Measurements from ENCODE around the gene ARAP1.

Gene ARAP1

GRCh38 chr11:72712841-72713240 is 39.4 kb downstream of the ARAP1 start:
- no peak for DNase-seq (ENCODE audit: insufficient read length, low spot score)
- no peak for FAIRE-seq
- no peak for TF ChIP-seq CTCF (IDR thresholded peaks at IDR 0.05; ENCODE audit: insufficient read depth, missing control alignments)

- no peak for DNase-seq (ENCODE audit: insufficient read length, low spot score)
- FAIRE-seq, result no peak
- no peak for TF ChIP-seq CTCF (IDR thresholded peaks at IDR 0.05; ENCODE audit: insufficient read depth, missing control alignments)
Observed at GRCh38 chr11:72712168-72712751, 39.9 kb downstream of the ARAP1 start.

GRCh38 chr11:72711141-72711540 is 41.1 kb downstream of the ARAP1 start:
- DNase-seq (ENCODE audit: insufficient read length, low spot score) (no peak), FAIRE-seq (no peak)
- TF ChIP-seq CTCF (IDR thresholded peaks at IDR 0.05; ENCODE audit: insufficient read depth, missing control alignments), result no peak

- no peak for TF ChIP-seq CTCF (IDR thresholded peaks at IDR 0.05; ENCODE audit: insufficient read depth, missing control alignments)
- no peak for DNase-seq (ENCODE audit: insufficient read length, low spot score)
- no peak for FAIRE-seq
Observed at GRCh38 chr11:72710278-72710677, 41.9 kb downstream of the ARAP1 start.

- no peak for FAIRE-seq
- no peak for DNase-seq (ENCODE audit: insufficient read length, low spot score)
- TF ChIP-seq CTCF (IDR thresholded peaks at IDR 0.05; ENCODE audit: insufficient read depth, missing control alignments), result no peak
Observed at GRCh38 chr11:72709478-72710238, 42.5 kb downstream of the ARAP1 start.

GRCh38 chr11:72707032-72707431 is 45.2 kb downstream of the ARAP1 start:
- DNase-seq (ENCODE audit: insufficient read length, low spot score) (no peak), FAIRE-seq (no peak)
- no peak for TF ChIP-seq CTCF (IDR thresholded peaks at IDR 0.05; ENCODE audit: insufficient read depth, missing control alignments)

- TF ChIP-seq CTCF (IDR thresholded peaks at IDR 0.05; ENCODE audit: insufficient read depth, missing control alignments), result no peak
- FAIRE-seq (no peak), DNase-seq (ENCODE audit: insufficient read length, low spot score) (no peak)
Observed at GRCh38 chr11:72706579-72706978, 45.6 kb downstream of the ARAP1 start.
